Right renal pelvis (tissue), 4 donors: Measurements from ENCODE around the gene CACNA1C. TPM values are rescaled to one million over a fixed set of nuclear protein-coding genes. Genes with fewer than 3 reads are reported as not detected.
A peak's percentile ranks its signal among the peaks of the same experiment; 100 is the strongest.

ENCODE experiments used
- DNase-seq, 4 donors: peaks; one replicate each; pipeline ENCODE4 v3.0.0-alpha.2; 2013; ENCODE audit warnings: low read depth in 4 of 4, low spot score in 3 of 4, missing footprints in 1 of 4
- polyA plus RNA-seq, 4 donors: library from polyadenylated mRNA; unstranded; fragments of 120-200 nt; gene quantifications; one replicate each; pipeline ENCODE4 v1.2.1, GENCODE V29; 2013; ENCODE audit not compliant: insufficient read length in 4 of 4

Gene CACNA1C
- polyA plus RNA-seq, 4 donors, result 7.6 to 8.6 (median 7.9) TPM

- peak in 2 of 4 donors; percentile 76 to 79 for DNase-seq
Observed at GRCh38 chr12:2034633-2035430, 18.0 kb upstream of the CACNA1C start.

- DNase-seq, result no peak
Observed at GRCh38 chr12:2035431-2036055, 17.2 kb upstream of the CACNA1C start.

- no peak for DNase-seq
Observed at GRCh38 chr12:2039034-2039433, 13.8 kb upstream of the CACNA1C start.

- no peak for DNase-seq
Observed at GRCh38 chr12:2043054-2043453, 9.7 kb upstream of the CACNA1C start.

GRCh38 chr12:2044165-2044564, 8.6 kb upstream of the CACNA1C start:
- DNase-seq, result no peak

GRCh38 chr12:2046957-2047356, 5.8 kb upstream of the CACNA1C start:
- no peak for DNase-seq

GRCh38 chr12:2047752-2048151, 5.0 kb upstream of the CACNA1C start:
- no peak for DNase-seq

- DNase-seq, result no peak
Observed at GRCh38 chr12:2049604-2050540, 2.9 kb upstream of the CACNA1C start.

- no peak for DNase-seq
Observed at GRCh38 chr12:2051700-2052621, 826 bp upstream of the CACNA1C start.

GRCh38 chr12:2053691-2054090, 904 bp downstream of the CACNA1C start:
- no peak for DNase-seq

GRCh38 chr12:2054091-2055018, 1.6 kb downstream of the CACNA1C start:
- DNase-seq, result no peak

- DNase-seq, result no peak
Observed at GRCh38 chr12:2057041-2057794, 4.4 kb downstream of the CACNA1C start.

GRCh38 chr12:2057795-2058408, 5.1 kb downstream of the CACNA1C start:
- DNase-seq, result no peak

- DNase-seq, result no peak
Observed at GRCh38 chr12:2058837-2059236, 6.0 kb downstream of the CACNA1C start.

- DNase-seq, result no peak
Observed at GRCh38 chr12:2061402-2061801, 8.6 kb downstream of the CACNA1C start.

GRCh38 chr12:2064071-2064507, 11.3 kb downstream of the CACNA1C start:
- no peak for DNase-seq

- DNase-seq, result no peak
Observed at GRCh38 chr12:2068653-2069052, 15.9 kb downstream of the CACNA1C start.
